ENCODE data around the gene STOML1. TPM values are rescaled to one million over a fixed set of nuclear protein-coding genes. Genes with fewer than 3 reads are reported as not detected.

Gene STOML1, protein sequence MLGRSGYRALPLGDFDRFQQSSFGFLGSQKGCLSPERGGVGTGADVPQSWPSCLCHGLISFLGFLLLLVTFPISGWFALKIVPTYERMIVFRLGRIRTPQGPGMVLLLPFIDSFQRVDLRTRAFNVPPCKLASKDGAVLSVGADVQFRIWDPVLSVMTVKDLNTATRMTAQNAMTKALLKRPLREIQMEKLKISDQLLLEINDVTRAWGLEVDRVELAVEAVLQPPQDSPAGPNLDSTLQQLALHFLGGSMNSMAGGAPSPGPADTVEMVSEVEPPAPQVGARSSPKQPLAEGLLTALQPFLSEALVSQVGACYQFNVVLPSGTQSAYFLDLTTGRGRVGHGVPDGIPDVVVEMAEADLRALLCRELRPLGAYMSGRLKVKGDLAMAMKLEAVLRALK
- 32.2 and 35.1 TPM in 2 replicates for total RNA-seq
- 52.1 TPM for polyA plus RNA-seq (2012)

DNA sequence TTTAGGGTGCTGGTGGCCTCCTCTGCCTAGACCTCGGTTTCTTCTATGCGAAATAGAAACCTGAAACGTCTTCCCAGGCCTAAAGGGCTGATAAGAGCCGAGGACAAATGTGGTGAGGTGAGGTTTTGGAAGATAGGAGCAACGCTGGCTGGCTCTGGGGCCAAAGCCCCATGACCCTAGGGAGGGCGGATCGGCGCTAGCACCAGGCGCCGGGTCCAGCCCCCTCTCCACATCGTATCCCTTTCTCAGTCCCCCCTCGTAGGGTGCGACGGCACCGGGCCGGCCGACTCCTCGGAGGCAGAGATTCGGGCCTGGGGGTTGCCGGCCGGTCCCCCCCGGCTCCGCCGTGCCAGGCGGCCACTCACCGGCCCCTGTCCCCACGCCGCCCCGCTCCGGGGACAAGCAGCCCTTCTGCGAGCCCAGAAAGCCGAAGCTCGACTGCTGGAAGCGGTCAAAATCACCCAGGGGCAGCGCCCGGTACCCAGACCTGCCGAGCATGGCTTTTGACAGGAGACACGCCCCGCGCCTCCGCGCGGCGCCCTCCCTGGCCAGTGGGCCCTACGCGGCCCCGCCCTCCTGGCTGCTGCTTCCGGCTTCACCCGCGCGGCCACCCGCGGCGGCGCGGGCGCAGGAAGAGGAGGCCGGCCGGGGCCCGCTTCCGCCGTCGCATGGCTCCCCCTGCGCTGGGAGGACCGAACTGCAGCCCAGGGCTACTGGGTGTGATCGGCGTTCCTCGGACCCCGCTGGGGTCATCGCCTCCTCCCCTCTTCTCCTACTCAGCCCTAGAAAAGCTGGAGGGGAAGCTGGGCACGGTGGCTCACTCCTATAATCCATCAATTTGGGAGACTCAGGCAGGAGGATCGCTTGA lies at the start of gene STOML1:
Gene STOML1, minus strand, starts transcription at position 570 of the 868 bp plus-strand sequence. Its CDS starts 72 bp downstream, at position 498.
- DNase-seq (ENCODE audit: low read depth): peak; percentile 95

DNA sequence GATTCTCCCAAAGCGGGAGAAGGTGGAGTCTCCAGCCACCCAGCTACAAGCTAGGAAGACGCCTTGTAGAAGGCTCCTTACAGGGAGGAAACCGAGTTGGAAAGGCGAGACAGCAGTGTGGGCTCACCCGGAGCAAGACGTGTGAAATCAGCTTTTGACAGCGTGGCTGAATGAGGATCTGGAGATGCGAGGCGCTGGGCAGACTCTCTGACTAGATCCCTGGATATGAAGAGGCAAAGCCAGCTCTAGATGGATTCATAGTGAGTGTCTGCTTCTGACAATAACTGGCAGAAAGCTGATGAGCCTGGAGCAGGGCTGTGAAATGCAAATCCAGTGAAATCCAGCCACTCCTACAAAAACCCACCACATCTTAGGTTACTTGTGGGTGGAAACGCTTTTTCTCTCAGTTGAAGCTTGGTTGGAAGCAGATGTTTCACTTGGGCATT lies 49.2 kb upstream of the STOML1 start:
- no peak for DNase-seq (ENCODE audit: low read depth)

DNA sequence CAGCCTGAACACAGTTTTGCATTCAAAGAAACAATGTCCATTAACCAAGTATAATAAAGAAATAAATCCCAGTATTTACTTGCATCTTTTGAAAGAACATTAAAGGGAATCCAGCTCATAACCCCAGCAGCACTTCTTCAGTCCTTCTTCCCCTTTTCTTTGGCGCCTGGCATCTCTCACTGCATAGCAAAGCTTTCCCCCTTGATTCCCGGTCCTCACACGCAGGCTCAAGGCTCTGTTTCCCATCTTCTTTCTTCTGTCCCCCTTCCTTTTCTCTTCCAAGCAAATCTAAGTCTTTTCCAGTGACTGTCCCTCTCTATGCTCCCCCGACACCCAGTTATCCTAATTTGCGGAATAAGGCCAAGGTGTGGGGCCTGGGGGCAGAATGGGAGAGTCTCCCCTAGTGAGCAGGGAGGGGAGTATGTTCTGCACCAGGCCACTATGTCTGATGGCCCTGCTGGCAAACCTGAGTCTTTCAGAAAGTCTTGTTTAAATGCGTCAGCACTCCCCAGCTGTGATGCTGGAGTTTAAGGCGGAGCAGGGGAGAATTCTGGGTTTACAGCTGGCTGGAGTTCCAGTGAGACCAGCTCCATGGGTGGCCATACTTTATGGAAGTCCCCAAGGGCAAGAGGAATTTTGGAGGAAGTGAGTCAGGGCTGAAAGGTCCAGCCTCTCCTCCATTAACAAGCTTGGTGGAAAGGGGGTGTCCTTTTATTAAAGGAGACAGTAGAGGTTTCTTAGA lies 48.2 kb upstream of the STOML1 start:
- peak; percentile 67 for DNase-seq (ENCODE audit: low read depth)

DNA sequence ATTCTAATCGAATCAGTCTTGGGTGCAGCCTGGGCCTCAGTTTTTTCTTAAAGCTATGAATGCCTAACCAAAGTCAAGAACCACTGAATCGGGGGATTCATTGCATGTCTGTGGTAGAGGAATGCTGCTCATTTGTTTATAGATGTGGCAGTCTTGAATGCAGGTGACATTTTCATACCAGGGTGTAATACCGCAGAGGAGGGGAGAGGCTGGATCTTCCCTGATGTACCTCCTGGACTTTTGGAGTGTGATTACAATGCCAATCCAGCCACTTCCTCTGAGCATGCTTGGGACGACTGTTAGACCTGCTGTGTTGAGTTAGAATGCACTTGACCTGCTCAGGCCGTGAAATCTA lies 47.5 kb upstream of the STOML1 start:
- no peak for DNase-seq (ENCODE audit: low read depth)

DNA sequence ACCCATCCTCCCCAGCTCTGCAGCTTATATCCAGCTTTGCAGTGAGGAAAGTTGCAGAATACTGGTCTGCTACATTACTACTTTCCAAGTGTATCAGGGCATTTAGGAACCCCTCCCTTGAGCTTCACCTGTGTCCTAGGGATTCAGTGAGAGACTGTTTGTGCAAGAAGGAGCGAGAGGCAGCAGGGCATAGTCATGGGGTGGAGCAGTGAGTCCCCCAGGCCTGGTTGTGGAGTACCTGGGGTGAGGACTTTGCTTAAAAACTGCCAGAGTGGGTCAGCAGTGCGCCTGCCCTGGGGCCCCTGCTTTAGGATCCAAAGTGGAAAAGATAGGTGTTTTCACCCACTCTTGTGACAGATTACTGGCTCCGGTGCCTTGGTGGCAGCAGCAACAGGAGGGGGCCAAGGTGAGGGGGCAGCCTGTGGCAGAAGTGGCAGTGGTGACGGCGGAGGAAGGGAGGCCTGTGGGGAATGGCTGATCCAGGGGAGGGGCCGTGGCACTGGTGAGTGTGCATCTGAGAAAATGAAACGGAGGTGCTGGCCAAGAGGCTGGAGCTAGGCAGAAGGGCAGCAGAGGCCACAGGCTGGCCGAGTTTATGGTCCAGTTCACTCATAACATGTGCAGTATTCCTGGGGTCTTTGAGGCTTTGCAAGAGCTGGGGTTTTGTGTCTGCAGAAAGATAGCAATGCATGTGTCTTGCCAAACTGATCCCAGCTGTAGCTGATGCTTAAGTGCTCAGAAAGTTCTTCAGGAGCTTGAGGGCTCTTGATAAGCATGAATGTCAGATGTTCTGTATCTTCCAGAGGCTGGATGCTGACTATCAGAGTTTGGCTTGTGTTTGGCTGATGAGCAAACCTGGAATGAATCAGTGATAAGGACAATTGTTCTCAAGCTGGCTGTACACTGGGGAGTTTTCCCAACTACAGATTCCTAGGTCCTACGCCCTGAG lies 46.9 kb upstream of the STOML1 start:
- no peak for DNase-seq (ENCODE audit: low read depth)

DNA sequence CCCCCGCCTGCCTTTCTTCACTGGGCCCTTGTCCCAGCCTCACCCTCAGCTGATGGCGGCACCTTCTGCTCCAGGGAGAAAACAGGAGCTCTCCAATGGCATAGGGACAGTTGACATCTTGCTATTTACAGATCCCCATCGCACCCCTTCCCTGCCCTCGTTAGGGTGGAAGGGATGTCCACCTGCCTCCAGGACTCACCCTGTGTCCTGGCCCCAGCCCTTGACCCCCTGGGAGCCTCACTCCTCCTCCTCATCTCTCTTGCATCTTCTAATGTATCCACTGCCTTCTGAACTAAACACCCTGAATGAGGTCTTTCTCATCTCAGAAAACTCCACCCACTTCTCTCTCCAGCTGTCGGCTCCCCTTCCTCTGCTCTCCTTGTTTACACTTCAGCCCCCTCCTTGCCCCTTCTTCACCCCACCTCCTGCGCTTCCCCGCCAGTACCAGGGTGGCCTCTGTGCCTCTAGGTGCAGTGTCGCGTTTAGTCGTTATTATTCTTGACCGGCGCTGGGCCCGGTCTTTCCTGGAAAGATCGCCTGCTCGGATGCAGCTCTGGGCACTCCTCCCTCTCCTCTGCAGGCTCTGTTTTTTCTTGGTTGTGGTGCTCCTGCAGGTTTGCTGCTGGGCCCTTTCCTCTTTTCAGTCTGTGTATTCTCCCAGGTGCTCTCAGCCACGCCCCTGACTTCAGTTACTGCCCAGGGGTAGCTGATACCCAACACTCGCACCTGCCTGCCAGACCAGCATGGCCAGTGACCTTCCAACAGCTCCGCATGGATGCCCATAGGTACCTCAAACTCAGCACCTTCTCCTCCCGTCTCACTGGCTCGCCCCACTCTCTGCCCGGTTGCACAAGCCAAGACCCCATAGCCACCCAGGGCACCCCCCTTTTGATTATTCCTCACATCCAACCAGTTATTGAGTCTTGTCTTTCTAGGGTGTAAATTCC lies 45.3 kb upstream of the STOML1 start:
- no peak for DNase-seq (ENCODE audit: low read depth)

DNA sequence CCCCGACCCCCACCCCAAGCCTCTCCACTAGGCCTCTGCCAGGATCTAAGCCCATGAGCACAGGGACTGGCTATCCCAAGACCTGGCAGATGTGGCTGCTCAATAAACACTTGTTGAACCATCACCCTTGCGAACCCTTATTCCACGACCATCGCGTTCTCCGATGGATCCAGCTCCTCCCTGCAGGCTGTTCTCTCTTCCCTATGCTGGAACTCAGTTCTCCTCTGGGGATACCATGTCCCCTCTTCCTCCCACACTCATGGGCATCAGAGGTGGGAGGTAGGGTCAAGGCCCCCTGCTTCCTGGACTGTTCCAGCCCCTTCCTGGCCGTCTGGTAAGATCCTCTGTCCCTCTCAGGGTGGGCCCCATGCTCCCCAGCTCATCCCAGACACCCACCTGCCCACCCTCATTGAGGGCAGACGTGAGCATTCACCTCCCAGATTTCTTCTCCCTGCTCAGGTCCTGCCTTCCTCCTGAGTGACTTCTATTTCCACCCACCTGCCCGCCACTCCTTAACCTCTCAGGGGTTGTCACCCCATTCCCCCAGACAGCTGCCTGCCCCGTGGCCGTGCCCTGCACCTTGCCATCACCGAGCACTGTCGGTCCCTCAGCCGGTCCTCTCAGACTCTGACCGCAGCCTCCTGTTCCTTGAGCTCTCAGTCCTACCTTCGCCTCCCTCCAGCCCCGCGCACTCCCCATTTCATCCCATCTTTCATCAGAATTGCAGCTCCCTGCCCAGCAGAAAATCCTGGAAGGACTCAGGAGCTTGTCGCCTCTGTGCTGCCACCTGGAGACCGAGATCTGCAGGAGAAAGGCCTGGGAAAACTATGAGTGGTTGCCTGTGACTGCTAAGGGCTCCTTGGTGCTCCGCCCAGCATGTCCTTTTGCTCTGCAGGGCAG lies 44.4 kb upstream of the STOML1 start:
- DNase-seq (ENCODE audit: low read depth): peak; percentile 49

DNA sequence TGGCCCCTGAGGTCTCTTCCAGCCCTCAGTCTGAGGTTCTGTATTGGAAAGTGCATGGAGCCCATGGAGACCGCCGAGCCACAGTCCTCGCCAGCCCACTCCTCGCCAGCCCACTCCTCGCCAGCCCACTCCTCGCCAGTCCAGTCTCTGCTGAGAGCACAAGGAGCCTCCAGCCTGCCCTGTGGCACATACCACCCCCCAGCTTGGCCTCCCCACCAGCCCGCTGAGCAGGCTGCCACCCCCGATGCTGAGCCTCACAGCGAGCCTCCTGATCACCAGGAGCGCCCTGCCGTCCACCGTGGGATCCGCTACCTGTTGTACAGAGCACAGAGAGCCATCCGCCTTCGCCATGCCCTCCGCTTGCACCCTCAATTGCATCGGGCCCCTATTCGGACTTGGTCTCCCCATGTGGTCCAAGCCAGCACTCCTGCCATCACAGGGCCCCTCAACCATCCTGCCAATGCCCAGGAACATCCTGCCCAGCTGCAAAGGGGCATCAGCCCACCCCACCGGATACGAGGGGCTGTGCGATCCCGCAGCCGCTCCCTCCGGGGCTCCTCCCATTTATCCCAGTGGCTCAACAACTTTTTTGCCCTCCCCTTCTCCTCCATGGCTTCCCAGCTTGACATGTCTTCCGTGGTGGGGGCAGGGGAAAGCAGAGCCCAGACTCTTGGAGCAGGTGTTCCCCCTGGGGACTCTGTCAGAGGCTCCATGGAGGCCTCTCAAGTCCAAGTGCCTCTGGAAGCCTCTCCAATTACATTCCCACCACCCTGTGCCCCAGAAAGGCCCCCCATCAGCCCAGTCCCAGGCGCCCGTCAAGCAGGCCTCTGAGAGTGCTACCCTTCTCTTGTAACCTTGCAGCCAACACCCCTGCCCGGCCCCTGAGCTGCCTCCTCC lies 43.3 kb upstream of the STOML1 start:
- no peak for DNase-seq (ENCODE audit: low read depth)

DNA sequence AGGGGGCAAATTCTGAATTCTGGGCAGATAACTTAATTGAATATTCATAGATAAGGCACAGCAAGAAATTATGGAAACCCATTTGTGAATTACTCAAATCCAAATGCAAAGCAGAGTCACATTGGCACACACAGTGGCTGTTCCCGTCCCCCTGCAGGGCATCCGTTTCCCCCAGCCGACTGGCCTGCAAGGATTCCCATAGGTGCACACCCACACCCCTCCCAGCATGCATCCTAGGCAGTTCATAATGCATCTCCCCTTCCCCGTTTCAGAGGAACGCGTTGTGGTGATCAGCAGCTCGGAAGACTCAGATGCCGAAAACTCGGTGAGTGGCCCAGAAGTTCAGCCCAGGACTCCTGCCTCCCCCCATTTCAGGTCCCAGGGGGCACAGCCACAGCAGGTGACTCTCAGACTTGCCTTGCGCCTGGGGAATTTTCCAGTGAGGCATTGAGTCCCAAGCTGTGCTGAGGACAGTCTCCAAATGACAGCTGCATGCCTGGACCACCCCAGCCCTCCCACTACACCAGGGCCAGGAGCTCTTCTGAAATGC lies 42.2 kb upstream of the STOML1 start:
- no peak for DNase-seq (ENCODE audit: low read depth)

DNA sequence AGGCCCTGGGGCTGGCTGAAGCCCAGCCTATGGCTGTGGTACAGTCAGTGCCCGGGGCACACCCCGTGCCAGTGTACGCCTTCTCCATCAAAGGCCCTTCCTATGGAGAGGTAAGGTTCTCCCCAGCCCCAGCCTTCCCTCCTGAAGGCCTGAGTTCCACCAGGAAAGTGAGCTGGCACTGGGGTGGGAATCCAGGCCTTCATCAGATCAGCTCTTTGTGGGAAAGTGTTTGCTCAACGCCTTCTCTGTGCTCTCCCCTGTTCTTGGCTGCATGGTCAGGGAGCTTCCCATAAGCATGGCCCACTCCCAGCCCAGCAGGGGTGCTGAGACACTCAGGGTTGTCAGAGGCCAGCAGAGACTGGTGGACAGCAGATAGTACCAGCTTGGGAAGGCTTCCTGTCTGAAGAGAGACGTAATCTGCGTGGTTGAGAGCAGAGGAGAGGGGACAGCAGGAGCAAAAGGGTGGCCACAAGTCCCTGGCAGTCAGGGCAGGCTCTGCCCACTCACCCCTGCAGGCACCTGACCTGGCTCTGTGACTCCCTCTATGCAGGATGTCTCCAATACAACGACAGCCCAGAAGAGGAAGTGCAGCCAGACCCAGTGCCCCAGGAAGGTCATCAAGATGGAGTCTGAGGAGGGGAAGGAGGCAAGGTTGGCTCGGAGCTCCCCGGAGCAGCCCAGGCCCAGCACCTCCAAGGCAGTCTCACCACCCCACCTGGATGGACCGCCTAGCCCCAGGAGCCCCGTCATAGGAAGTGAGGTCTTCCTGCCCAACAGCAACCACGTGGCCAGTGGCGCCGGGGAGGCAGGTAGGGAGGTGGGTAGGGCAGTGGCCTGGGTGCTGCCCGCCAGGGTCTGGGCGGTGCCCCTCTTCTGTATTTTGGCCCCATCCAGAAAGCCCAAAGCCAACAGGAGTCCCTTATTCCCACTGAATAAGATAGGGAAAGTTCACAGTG lies 40.8 kb upstream of the STOML1 start:
- no peak for DNase-seq (ENCODE audit: low read depth)

DNA sequence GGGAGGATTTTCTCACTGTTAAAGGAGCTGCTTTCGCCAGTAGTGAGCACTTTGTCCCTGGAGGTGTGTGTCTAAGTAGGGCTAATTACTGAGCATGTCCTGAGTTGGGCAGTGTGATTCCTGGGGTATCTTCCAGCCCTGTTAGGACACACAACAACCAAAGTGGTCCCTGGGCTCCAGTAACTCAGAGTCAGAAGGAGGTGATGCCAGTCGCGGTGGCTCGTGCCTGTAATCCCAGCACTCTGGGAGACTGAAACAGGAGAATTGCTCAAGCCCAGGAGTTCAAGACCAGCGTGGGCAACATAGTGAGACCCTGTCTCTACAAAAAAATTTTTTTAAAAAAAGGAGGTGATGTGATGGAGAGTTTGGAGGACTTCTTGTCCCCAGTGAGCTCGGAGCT lies 40.0 kb upstream of the STOML1 start:
- no peak for DNase-seq (ENCODE audit: low read depth)

DNA sequence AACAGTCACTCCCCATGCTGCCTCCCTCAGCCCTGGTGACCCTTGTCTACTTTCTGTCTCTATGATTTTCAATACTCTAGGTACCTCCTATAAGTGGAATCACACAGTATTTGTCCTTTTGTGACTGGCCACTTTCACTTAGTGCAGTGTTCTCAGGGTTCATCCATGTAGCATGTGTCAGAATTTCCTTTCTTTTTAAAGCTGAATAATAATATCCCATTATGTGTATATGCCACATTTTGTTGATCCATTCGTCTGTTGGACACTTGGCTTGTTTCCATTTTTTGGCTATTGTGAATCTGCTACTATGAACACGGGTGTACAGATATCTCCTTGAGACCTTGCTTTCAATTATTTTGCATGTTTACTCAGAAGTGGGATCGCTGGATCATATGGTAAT lies 36.6 kb upstream of the STOML1 start:
- no peak for DNase-seq (ENCODE audit: low read depth)

DNA sequence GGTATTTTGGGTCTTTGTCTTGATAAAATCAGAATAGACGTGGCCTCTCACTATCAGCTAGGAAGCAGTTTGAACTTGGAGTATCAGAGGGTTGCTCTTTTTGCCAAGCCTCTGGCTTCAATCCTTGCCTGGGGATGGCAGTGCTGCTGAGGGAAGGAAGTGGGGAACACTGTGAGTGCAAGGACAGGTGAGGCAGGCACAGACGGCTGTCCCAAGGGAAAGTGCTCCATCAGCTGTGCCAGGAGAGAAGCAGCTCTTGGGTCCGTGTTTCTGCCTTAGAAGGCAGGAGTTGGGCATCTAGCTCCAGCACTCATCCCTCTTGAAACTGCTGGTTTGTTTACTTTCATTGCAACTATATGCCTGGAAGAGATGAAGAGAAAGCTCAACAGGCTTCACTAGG lies 35.6 kb upstream of the STOML1 start:
- no peak for DNase-seq (ENCODE audit: low read depth)

DNA sequence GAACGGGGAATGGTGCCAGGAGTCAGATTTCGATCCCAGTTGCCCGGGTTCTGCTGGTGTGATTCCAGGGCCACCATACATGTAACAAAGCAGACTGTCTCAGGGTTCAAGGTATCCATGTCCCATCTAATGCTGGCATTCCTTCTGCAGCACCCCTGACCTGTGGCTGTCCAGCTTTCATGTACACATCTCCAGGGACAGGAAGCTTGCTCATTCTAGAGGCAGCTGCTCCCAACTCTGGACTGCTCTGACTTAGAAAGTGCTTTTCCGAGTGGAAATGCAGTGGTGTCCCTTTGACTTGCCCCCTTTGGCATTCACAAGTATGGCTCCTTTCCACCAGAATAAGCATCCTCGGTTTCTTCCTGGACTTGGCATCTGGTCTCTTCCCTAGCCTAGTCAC lies 33.3 kb upstream of the STOML1 start:
- DNase-seq (ENCODE audit: low read depth): no peak

DNA sequence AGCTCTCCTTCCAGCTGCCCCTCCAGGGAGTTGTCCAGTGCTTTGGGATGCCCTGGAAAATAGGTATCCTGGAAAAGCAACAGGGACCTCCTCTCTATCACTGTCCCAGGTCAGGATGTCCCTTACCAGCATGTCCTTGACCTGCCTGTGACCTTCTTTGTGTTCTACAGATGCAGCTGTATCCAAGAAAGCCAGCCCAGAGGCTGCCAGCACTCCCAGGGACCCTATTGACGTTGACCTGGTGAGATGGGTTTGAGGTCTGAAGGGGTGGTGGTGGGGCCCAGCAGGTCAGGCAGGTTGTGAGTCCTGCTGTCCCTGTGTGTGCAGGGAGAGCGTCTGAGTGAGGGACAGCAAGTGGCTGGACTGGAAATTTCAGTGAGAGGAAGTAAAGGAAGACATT lies 32.6 kb upstream of the STOML1 start:
- no peak for DNase-seq (ENCODE audit: low read depth)

Data from myocyte (in vitro differentiated cells).